ENCODE results near the gene JARID2.
"Not testable (repeated sequence)": the region's sequence is repeated elsewhere in the genome, so short reads cannot be mapped to it uniquely, and the experiment has no call there.

Gene JARID2

GRCh38 chr6:15290962-15291704 lies 45.3 kb downstream of the JARID2 start:
- DNase-seq, result no peak

- DNase-seq, result no peak
These were observed 46.9 kb downstream of the JARID2 start for GRCh38 chr6:15292721-15293302.

- no peak for DNase-seq
These were observed 47.8 kb downstream of the JARID2 start for GRCh38 chr6:15293674-15294073.

- DNase-seq, result no peak
These were observed 48.6 kb downstream of the JARID2 start for GRCh38 chr6:15294504-15294903.

- no peak for DNase-seq
These were observed 50.4 kb downstream of the JARID2 start for GRCh38 chr6:15296249-15296648.

GRCh38 chr6:15296735-15297134 lies 50.9 kb downstream of the JARID2 start:
- no peak for DNase-seq

- DNase-seq, result not testable (repeated sequence)
These were observed 51.3 kb downstream of the JARID2 start for GRCh38 chr6:15297167-15297566.

GRCh38 chr6:15297895-15298590 lies 52.2 kb downstream of the JARID2 start:
- no peak for DNase-seq

- DNase-seq, result no peak
These were observed 53.7 kb downstream of the JARID2 start for GRCh38 chr6:15299430-15300131.

GRCh38 chr6:15301179-15302006 lies 55.5 kb downstream of the JARID2 start:
- DNase-seq, result no peak

GRCh38 chr6:15303162-15303919 lies 57.5 kb downstream of the JARID2 start:
- no peak for DNase-seq

- no peak for DNase-seq
These were observed 58.0 kb downstream of the JARID2 start for GRCh38 chr6:15303920-15304291.

- DNase-seq, result no peak
These were observed 58.6 kb downstream of the JARID2 start for GRCh38 chr6:15304337-15305042.

GRCh38 chr6:15305496-15305895 lies 59.6 kb downstream of the JARID2 start:
- no peak for DNase-seq

GRCh38 chr6:15305909-15306308 lies 60.0 kb downstream of the JARID2 start:
- no peak for DNase-seq

- no peak for DNase-seq
These were observed 62.8 kb downstream of the JARID2 start for GRCh38 chr6:15308435-15309213.

GRCh38 chr6:15309611-15310283 lies 63.9 kb downstream of the JARID2 start:
- no peak for DNase-seq

GRCh38 chr6:15310680-15311079 lies 64.8 kb downstream of the JARID2 start:
- no peak for DNase-seq

GRCh38 chr6:15312500-15312899 lies 66.6 kb downstream of the JARID2 start:
- no peak for DNase-seq

- DNase-seq, result no peak
These were observed 67.5 kb downstream of the JARID2 start for GRCh38 chr6:15313367-15313766.

All from NCI-H774 (cell line).